Neural cell (in vitro differentiated cells): ENCODE results near the gene KIT. TPM values are rescaled to one million over a fixed set of nuclear protein-coding genes. Genes with fewer than 3 reads are reported as not detected.

Experiments used
- H2AFZ ChIP-seq: fragments of 200-600, 300-800 bp; sonication (generic), shearing (Covaris generic); 2 replicates; pipeline ENCODE4 v1.6.0; 2014; ENCODE audit warnings: low read depth, mild to moderate bottlenecking, antibody characterized with exemption, low read length, moderate library complexity
- H3F3A ChIP-seq: fragments of 200-600 bp; shearing (Covaris generic); 2 replicates; pipeline ENCODE4 v1.6.1; 2016; ENCODE audit warnings: mild to moderate bottlenecking, moderate library complexity, mixed read lengths, antibody characterized with exemption, low read length; ENCODE audit not compliant: insufficient read depth, poor library complexity, severe bottlenecking
- H3K27ac ChIP-seq: fragments of 200-600, 300-800 bp; sonication (generic), shearing (Covaris generic); 2 replicates; pipeline ENCODE4 v1.5.1; 2014; ENCODE audit warnings: mild to moderate bottlenecking, low read length, moderate library complexity
- H3K27me3 ChIP-seq: fragments of 300-800, 200-600 bp; sonication (generic), shearing (Covaris generic); 2 replicates; pipeline ENCODE4 v1.6.0; 2014; ENCODE audit warnings: mild to moderate bottlenecking, low read depth, low read length, moderate library complexity; ENCODE audit not compliant: insufficient read depth
- H3K36me3 ChIP-seq: fragments of 300-800, 200-600 bp; sonication (generic), shearing (Covaris generic); 2 replicates; pipeline ENCODE4 v1.5.1; 2014; ENCODE audit warnings: mild to moderate bottlenecking, antibody characterized with exemption, low read length, moderate library complexity; ENCODE audit not compliant: insufficient read depth
- H3K4me2 ChIP-seq: fragments of 300-800, 200-600 bp; sonication (generic), shearing (Covaris generic); 2 replicates; pipeline ENCODE4 v1.6.0; 2014; ENCODE audit warnings: mild to moderate bottlenecking, low read length
- H3K4me3 ChIP-seq: fragments of 300-800, 200-600 bp; sonication (generic), shearing (Covaris generic); 2 replicates; pipeline ENCODE4 v1.5.1; 2014; ENCODE audit warnings: mild to moderate bottlenecking, low read length, moderate library complexity
- H3K79me2 ChIP-seq: fragments of 200-600 bp; shearing (Covaris generic); replicated peaks from 2 replicates; pipeline ENCODE4 v1.6.0; 2014; ENCODE audit warnings: mild to moderate bottlenecking, low read length, moderate library complexity; ENCODE audit not compliant: insufficient read depth
- H3K9ac ChIP-seq: fragments of 300-800, 200-600 bp; sonication (generic), shearing (Covaris generic); 2 replicates; pipeline ENCODE4 v1.6.1; 2016; ENCODE audit warnings: mild to moderate bottlenecking, low read length, mixed read lengths
- H3K9me2 ChIP-seq: fragments of 200-600 bp; shearing (Covaris generic); 2 replicates; pipeline ENCODE4 v1.6.1; 2016; ENCODE audit warnings: mild to moderate bottlenecking, low read length, mixed read lengths; ENCODE audit not compliant: insufficient read depth
- H3K9me3 ChIP-seq: fragments of 200-600, 300-800 bp; sonication (generic), shearing (Covaris generic); 2 replicates; pipeline ENCODE4 v1.6.1; 2016; ENCODE audit warnings: mild to moderate bottlenecking, mixed run types, low read length, moderate library complexity, mixed read lengths
- H4K20me1 ChIP-seq: fragments of 200-600 bp; shearing (Covaris generic); 2 replicates; pipeline ENCODE4 v1.6.1; 2016; ENCODE audit warnings: mild to moderate bottlenecking, mixed run types; ENCODE audit not compliant: insufficient read depth
- EP300 ChIP-seq: fragments of 450-650 bp; conservative IDR thresholded peaks from 2 replicates; pipeline ENCODE4 v1.6.1; 2014; ENCODE audit warnings: antibody characterized with exemption, mild to moderate bottlenecking, moderate library complexity; ENCODE audit not compliant: poor library complexity, severe bottlenecking
- EZH2 ChIP-seq: fragments of 200-600, 300-800 bp; shearing (Covaris generic), sonication (generic); IDR thresholded peaks from 2 replicates; pipeline ENCODE4 v1.6.1; 2014; ENCODE audit warnings: antibody characterized with exemption, low read length, borderline replicate concordance, mild to moderate bottlenecking; ENCODE audit not compliant: insufficient read depth, poor library complexity, severe bottlenecking
- MXI1 ChIP-seq: fragments of 450-650 bp; conservative IDR thresholded peaks from 2 replicates; pipeline ENCODE4 v1.6.1; 2014; ENCODE audit warnings: antibody characterized with exemption, mild to moderate bottlenecking; ENCODE audit not compliant: poor library complexity, severe bottlenecking
- POLR2AphosphoS5 ChIP-seq: IDR thresholded peaks from 2 replicates; pipeline ENCODE4 v1.6.1; 2012
- RAD21 ChIP-seq: fragments of 450-650 bp; conservative IDR thresholded peaks from 2 replicates; pipeline ENCODE4 v1.6.1; 2014; ENCODE audit warnings: antibody characterized with exemption, mild to moderate bottlenecking, moderate library complexity
- REST ChIP-seq: IDR thresholded peaks from 2 replicates; pipeline ENCODE4 v1.6.1; 2012; ENCODE audit warnings: borderline replicate concordance
- SMC3 ChIP-seq: fragments of 450-650 bp; conservative IDR thresholded peaks from 2 replicates; pipeline ENCODE4 v1.6.1; 2014; ENCODE audit warnings: antibody characterized with exemption, mild to moderate bottlenecking, moderate library complexity; ENCODE audit not compliant: poor library complexity
- TAF1 ChIP-seq: IDR thresholded peaks from 2 replicates; pipeline ENCODE4 v1.6.1; 2012; ENCODE audit warnings: low read depth
- polyA plus RNA-seq: library from polyadenylated mRNA; depleted of rRNA; stranded (reverse); fragments of >200 nt; gene quantifications from 2 replicates; pipeline ENCODE4 v1.2.3, GENCODE V29; 2014
- TF ChIP-seq, protein P1 (sequence below): fragments of 450-650 bp; IDR thresholded peaks from 2 replicates; pipeline ENCODE4 v1.5.1; 2014; ENCODE audit warnings: antibody characterized with exemption, mild to moderate bottlenecking, moderate library complexity; ENCODE audit not compliant: poor library complexity, severe bottlenecking

KIT gene
- polyA plus RNA-seq, 1 donor from 2014 or later = 0.95 TPM

DNA sequence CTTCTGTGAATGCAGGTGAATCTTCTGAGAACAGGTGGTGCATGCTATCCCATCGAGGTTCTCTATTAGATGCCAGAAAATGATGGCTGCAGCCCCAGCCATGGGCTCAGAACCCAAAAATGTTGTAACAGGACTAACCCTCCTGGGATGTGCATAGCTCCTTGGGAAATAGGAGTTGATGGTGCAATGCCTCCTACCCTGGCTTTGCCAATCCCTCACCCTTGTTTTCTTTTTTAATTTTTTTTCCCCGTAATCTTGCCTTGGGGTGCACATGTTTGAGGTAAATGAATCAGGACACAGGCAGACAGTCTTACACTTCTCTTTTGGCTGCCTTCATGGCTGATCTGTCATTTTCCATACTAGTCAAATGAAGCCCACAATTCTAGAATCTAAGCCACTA, 96.6 kb downstream of the KIT start:
- Histone ChIP-seq H3K4me3 (no peak overlapping the region), H4K20me1 (no peaks in the 10 kb centered on the region), H2AFZ (no peak overlapping the region), H3F3A (no peaks in the 10 kb centered on the region), H3K4me2 (no peak overlapping the region), H3K79me2 (no peaks in the 10 kb centered on the region), H3K27ac (no peak overlapping the region), H3K9me3 (no peaks in the 10 kb centered on the region), H3K36me3 (no peaks in the 10 kb centered on the region), H3K9ac (no peak overlapping the region), H3K9me2 (no peaks in the 10 kb centered on the region), H3K27me3 (no peaks in the 10 kb centered on the region)
- TF ChIP-seq SMC3 = no peak

GRCh38 chr4:54764476-54764875, 106.7 kb downstream of the KIT start:
- H3K9me2 ChIP-seq = no peaks in the 10 kb centered on the region
- no peak overlapping the region for H3K27ac ChIP-seq
- no peaks in the 10 kb centered on the region for H3K79me2 ChIP-seq
- H3K27me3 ChIP-seq = no peaks in the 10 kb centered on the region
- H3K4me2 ChIP-seq = no peak overlapping the region
- H3K9ac ChIP-seq = no peak overlapping the region
- H3K4me3 ChIP-seq = no peak overlapping the region
- H3K36me3 ChIP-seq = no peaks in the 10 kb centered on the region
- TF ChIP-seq EZH2 (no peak), REST (no peak), EP300 (no peak)
- TF ChIP-seq, protein P1, sequence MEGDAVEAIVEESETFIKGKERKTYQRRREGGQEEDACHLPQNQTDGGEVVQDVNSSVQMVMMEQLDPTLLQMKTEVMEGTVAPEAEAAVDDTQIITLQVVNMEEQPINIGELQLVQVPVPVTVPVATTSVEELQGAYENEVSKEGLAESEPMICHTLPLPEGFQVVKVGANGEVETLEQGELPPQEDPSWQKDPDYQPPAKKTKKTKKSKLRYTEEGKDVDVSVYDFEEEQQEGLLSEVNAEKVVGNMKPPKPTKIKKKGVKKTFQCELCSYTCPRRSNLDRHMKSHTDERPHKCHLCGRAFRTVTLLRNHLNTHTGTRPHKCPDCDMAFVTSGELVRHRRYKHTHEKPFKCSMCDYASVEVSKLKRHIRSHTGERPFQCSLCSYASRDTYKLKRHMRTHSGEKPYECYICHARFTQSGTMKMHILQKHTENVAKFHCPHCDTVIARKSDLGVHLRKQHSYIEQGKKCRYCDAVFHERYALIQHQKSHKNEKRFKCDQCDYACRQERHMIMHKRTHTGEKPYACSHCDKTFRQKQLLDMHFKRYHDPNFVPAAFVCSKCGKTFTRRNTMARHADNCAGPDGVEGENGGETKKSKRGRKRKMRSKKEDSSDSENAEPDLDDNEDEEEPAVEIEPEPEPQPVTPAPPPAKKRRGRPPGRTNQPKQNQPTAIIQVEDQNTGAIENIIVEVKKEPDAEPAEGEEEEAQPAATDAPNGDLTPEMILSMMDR = no peak
- no peaks in the 10 kb centered on the region for H4K20me1 ChIP-seq
- no peaks in the 10 kb centered on the region for H3F3A ChIP-seq
- no peak overlapping the region for H2AFZ ChIP-seq
- no peaks in the 10 kb centered on the region for H3K9me3 ChIP-seq

DNA sequence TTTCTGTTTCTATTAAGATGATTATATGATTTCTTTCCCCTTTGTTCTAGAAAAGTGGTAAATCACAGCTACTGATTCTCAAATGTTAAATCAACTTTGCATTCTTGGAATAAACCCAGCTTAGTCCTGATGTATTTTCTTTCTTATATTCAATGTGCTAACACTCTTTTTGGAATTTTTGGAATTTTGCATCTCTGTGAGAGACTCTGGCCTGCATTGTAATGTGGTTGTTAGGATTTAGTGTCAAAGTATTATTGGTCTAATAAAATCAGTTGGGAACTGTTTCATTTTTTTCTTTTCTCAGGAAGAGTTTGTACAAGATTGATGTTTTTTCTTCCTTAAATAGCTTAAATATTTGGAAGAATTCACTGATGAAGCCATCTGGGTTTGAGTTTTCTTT, 109.6 kb downstream of the KIT start:
- Histone ChIP-seq H3K79me2 (no peaks in the 10 kb centered on the region), H3K9me2 (no peaks in the 10 kb centered on the region), H4K20me1 (no peaks in the 10 kb centered on the region), H3K36me3 (no peaks in the 10 kb centered on the region), H3K9me3 (no peaks in the 10 kb centered on the region), H3K9ac (no peak overlapping the region), H3K27ac (no peak overlapping the region), H2AFZ (no peak overlapping the region), H3K4me2 (no peak overlapping the region), H3K4me3 (no peak overlapping the region), H3K27me3 (no peaks in the 10 kb centered on the region), H3F3A (no peaks in the 10 kb centered on the region)
- TF ChIP-seq TAF1 = no peak
- TF ChIP-seq RAD21 = no peak
- no peak for TF ChIP-seq REST
- TF ChIP-seq MXI1 = no peak
- no peak for TF ChIP-seq SMC3
- TF ChIP-seq EZH2 = no peak
- TF ChIP-seq POLR2AphosphoS5 = no peak
- TF ChIP-seq, protein P1 = no peak
